Upper lobe of left lung (tissue), 6 donors: ENCODE measurements around the gene PIGQ. TPM values are rescaled to one million over a fixed set of nuclear protein-coding genes. Genes with fewer than 3 reads are reported as not detected.

ENCODE experiments used
- ATAC-seq, 2 donors: fragments of 200-7000 bp; cut with Tn5 transposase; one replicate each; pipeline ENCODE4 v1.9.1; 2022; ENCODE audit warnings: mild to moderate bottlenecking in 2 of 2, moderate library complexity in 2 of 2; ENCODE audit not compliant: low FRiP score in 2 of 2
- DNase-seq, 2 donors: peaks; one replicate each; pipeline ENCODE4 v3.0.0-alpha.2; 2019 to 2020
- H3K27ac ChIP-seq, 4 donors: fragments of 200-600 bp; sonication (generic); one replicate each; pipeline ENCODE4 v1.5.1; 2016 to 2019
- H3K27me3 ChIP-seq, 4 donors: fragments of 200-600 bp; sonication (generic); one replicate each; pipeline ENCODE4 v1.5.1; 2017 to 2019
- H3K36me3 ChIP-seq, 4 donors: fragments of 200-600 bp; sonication (generic); one replicate each; pipeline ENCODE4 v1.5.1; 2016 to 2019
- H3K4me1 ChIP-seq, 4 donors: fragments of 200-600 bp; sonication (generic); one replicate each; pipeline ENCODE4 v1.5.1; 2018 to 2019
- H3K4me3 ChIP-seq, 4 donors: fragments of 200-600 bp; sonication (generic); one replicate each; pipeline ENCODE4 v1.5.1; 2017 to 2019; ENCODE audit warnings: mild to moderate bottlenecking in 2 of 4, moderate library complexity in 1 of 4
- H3K9me3 ChIP-seq, 4 donors: fragments of 200-600 bp; sonication (generic); one replicate each; pipeline ENCODE4 v1.5.1; 2018 to 2019
- EP300 ChIP-seq, 4 donors: sonication (generic); formaldehyde crosslinking; IDR thresholded peaks; one replicate each; pipeline ENCODE4 v1.5.1; 2017; ENCODE audit warnings: antibody characterized with exemption in 4 of 4, control low read depth in 2 of 4
- POLR2A ChIP-seq, 4 donors: fragments of 450-650 bp; IDR thresholded peaks; one replicate each; pipeline ENCODE4 v1.5.1; 2016 to 2017; ENCODE audit warnings: antibody characterized with exemption in 4 of 4, mild to moderate bottlenecking in 2 of 4
- POLR2AphosphoS5 ChIP-seq, 2 donors: sonication (generic); formaldehyde crosslinking; IDR thresholded peaks; one replicate each; pipeline ENCODE4 v1.5.1; 2017; ENCODE audit warnings: antibody characterized with exemption in 2 of 2
- WGBS, 2 donors: methylation state at CpG; one replicate each; pipeline ENCODE4 v1.1.5; 2017 to 2018; 5-methylcytosine and 5-hydroxymethylcytosine counted together
- total RNA-seq, 6 donors: library from RNA; depleted of rRNA in 4 of 6; stranded (reverse); fragments of >200 nt in 4 of 6; gene quantifications; one replicate each; pipeline versions ENCODE4 v1.1.0 to v1.2.1, GENCODE V29; 2016 to 2021
- TF ChIP-seq, protein P1 (sequence below), 6 experiments: fragments of 450-650 bp in 4 of 6; fragments of 200-600 bp in 2 of 6; sonication (generic) in 2 of 6; IDR thresholded peaks; one replicate each; pipeline ENCODE4 v1.5.1; 2016 to 2019; ENCODE audit warnings: antibody characterized with exemption in 6 of 6
- donor health status: DM: no; HTN: no; CAD: no; lungs with moderate emphysema.
- donor health status: DM: no; HTN: yes; CAD: no; lungs with severe emphysema.

Gene PIGQ
- total RNA-seq, 6 donors from 2014 or later, result 42.7 to 153 (median 79.6) TPM

DNA sequence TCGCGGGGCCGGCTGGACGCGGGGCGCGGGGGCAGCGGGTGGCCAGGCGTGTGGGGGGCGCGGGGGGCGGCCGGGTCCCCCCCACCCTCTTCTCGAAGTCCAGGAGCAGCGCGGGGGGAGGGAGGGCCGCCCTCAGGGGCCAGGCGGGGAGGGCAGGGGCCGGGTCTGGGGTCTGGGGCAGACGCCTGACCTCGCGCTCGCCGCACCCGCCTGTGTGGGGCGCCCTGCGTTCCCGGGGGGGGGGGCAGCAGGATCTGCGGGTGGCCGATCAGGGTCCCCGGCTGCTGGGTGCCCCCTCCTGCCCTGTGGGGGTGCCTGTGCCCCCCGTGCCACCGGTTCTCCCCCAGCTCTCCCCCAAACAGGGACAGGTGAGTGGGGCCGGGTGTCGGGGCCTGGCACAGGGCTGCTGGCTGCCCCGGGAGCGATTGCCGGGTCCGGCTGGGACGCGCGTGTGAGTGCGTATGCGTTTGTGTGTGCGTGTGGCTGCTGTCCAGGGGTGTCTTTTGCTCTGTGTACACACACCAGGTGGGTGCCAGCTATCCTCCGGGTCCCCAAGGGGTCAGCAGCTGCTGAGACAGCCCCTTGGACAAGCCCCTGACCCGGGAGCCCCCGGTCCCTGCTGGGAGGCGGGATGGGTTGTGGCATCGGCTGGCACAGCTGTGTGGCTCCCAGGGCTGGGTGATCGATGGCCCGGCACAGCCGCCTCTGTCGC is 8.9 kb upstream of the PIGQ start:
- Histone ChIP-seq H3K4me1 (peaks cover 1 to 27% (median 6%) of the 10 kb centered on the region in 4 donors), H3K4me3 (no peak overlapping the region), H3K9me3 (no peaks in the 10 kb centered on the region), H3K27me3 (peaks cover 1 to 30% (median 14%) of the 10 kb centered on the region in 4 donors), H3K27ac (no peak overlapping the region), H3K36me3 (no peaks in the 10 kb centered on the region)
- no peak for DNase-seq
- ATAC-seq, result no peak
- TF ChIP-seq POLR2A (IDR thresholded peaks at IDR 0.05) (no peak), POLR2AphosphoS5 (IDR thresholded peaks at IDR 0.05) (no peak), EP300 (IDR thresholded peaks at IDR 0.05) (no peak)
- TF ChIP-seq, protein P1, sequence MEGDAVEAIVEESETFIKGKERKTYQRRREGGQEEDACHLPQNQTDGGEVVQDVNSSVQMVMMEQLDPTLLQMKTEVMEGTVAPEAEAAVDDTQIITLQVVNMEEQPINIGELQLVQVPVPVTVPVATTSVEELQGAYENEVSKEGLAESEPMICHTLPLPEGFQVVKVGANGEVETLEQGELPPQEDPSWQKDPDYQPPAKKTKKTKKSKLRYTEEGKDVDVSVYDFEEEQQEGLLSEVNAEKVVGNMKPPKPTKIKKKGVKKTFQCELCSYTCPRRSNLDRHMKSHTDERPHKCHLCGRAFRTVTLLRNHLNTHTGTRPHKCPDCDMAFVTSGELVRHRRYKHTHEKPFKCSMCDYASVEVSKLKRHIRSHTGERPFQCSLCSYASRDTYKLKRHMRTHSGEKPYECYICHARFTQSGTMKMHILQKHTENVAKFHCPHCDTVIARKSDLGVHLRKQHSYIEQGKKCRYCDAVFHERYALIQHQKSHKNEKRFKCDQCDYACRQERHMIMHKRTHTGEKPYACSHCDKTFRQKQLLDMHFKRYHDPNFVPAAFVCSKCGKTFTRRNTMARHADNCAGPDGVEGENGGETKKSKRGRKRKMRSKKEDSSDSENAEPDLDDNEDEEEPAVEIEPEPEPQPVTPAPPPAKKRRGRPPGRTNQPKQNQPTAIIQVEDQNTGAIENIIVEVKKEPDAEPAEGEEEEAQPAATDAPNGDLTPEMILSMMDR (IDR thresholded peaks at IDR 0.05), result no peak
- WGBS, 2 donors, result 24 to 50% methylated on average over 9 to 17 of the region's 54 CpGs

DNA sequence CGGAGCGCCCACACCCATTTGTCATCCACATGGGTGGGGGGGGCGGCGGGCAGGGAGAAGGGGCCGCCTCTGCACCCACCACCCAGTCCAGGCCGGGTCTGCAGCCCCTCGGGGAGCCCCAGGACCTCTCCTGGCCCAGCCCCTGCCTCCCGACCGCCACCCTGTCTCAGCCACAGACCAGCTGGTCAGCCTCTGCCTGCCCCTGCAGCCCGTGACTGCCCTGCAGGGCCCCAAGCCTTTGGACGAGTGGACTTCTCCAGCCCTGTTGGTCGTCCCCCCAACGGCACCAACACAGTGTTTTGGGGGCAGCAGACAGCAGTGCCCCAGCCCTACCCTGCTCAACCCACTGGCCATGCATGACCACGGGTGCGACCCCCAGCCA is 8.4 kb upstream of the PIGQ start:
- Histone ChIP-seq H3K9me3 (no peaks in the 10 kb centered on the region), H3K36me3 (no peaks in the 10 kb centered on the region), H3K27ac (no peak overlapping the region), H3K4me1 (peaks cover 7 to 32% (median 10%) of the 10 kb centered on the region in 4 donors), H3K27me3 (peaks cover 1 to 30% (median 14%) of the 10 kb centered on the region in 4 donors), H3K4me3 (no peak overlapping the region)
- DNase-seq, result no peak
- TF ChIP-seq EP300 (IDR thresholded peaks at IDR 0.05) (no peak), POLR2A (IDR thresholded peaks at IDR 0.05) (no peak), POLR2AphosphoS5 (IDR thresholded peaks at IDR 0.05) (no peak)
- TF ChIP-seq, protein P1 (IDR thresholded peaks at IDR 0.05), result no peak
- ATAC-seq, result no peak
- WGBS, 2 donors, result 69% methylated on average over 11 of the region's 15 CpGs; no CpG with 5 or more reads in 1 of the 2 donors

DNA sequence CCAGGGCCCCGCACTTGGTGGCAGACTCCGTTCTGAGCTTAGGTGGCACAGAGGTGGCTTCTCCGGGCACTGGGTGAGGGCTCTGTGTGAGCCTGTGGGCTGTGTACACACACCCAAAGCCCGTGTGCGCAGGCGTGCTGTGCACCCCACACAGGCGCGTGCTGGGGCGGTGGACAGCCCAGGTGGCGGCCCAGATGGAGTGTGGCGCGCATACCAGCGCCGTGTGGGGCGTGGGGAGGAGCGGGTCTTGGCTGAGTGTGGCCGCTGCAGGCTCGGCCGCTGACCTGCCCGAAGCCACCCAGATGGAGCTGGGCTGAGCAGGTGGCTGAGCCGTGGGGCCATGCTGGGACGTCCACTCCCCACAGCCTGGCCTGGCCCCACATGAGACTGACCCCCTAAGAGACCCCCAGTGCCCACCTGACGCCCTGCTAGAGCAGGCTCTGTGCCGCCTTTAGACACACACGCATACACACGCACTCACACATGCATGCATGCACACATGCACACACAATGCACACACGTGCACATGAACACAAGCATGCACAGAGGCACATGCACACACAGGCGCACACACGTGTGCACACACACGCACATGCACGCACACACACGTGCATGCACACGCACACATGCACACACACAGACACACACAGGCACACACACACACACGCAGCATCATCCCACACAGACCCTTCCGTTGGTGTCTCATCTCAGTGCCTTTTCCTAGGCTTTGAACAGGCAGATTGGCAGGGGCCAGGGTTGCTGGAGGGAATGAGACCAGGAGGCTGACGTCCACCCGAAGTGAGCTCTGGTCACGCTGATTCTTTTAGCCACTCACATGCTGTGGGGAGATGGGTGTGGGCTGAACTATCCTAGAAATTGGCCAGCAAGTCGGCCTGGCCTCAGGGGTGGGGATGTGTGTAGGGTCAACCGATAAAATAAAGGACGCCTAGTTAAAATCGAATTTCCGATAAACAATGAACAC is 7.5 kb upstream of the PIGQ start:
- 80 to 81% methylated on average over 22 to 42 of the region's 43 CpGs for WGBS, 2 donors

DNA sequence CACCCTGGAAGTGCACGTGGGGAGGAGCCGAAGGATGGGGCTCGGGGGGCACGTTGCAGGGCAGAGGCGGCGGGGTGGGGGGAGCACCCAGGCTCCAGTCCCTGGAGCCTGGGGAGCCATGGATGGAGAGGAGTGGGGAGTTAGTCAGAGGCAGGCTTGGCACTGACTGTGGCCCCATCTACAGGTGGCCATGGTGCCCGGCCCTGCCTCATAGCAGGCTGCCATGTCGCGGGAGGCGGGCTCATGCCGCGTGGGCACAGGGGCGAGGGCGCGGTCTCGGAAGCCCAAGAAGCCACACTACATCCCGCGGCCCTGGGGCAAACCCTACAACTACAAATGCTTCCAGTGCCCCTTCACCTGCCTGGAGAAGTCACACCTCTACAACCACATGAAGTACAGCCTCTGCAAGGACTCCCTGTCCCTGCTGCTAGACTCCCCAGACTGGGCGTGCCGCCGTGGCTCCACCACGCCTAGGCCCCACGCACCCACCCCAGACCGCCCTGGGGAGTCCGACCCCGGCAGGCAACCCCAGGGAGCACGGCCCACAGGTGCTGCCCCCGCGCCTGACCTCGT is 6.6 kb upstream of the PIGQ start:
- TF ChIP-seq EP300 (IDR thresholded peaks at IDR 0.05), result no peak
- no peak for TF ChIP-seq POLR2A (IDR thresholded peaks at IDR 0.05)
- TF ChIP-seq, protein P1 (IDR thresholded peaks at IDR 0.05), result no peak
- no peak for TF ChIP-seq POLR2AphosphoS5 (IDR thresholded peaks at IDR 0.05)

More for the DNA sequence above, 7.5 kb upstream of the PIGQ start:
- TF ChIP-seq EP300 (IDR thresholded peaks at IDR 0.05) (no peak), POLR2A (IDR thresholded peaks at IDR 0.05) (no peak), POLR2AphosphoS5 (IDR thresholded peaks at IDR 0.05) (no peak)
- TF ChIP-seq, protein P1 (IDR thresholded peaks at IDR 0.05), result no peak
- H3K9me3 ChIP-seq, result no peaks in the 10 kb centered on the region
- no peak overlapping the region for H3K27ac ChIP-seq
- H3K36me3 ChIP-seq, result no peaks in the 10 kb centered on the region
- H3K4me3 ChIP-seq, result no peak overlapping the region
- no peak for DNase-seq
- peaks cover 14 to 41% (median 18%) of the 10 kb centered on the region in 4 donors for H3K4me1 ChIP-seq
- ATAC-seq, result no peak
- H3K27me3 ChIP-seq, result peaks cover 1 to 30% (median 14%) of the 10 kb centered on the region in 4 donors

More for the DNA sequence above, 6.6 kb upstream of the PIGQ start:
- Histone ChIP-seq H3K4me3 (no peak overlapping the region), H3K36me3 (no peaks in the 10 kb centered on the region), H3K27ac (no peak overlapping the region), H3K9me3 (no peaks in the 10 kb centered on the region), H3K4me1 (peaks cover 19 to 48% (median 25%) of the 10 kb centered on the region in 4 donors), H3K27me3 (peaks cover 1 to 28% (median 14%) of the 10 kb centered on the region in 4 donors)
- WGBS, 2 donors, result 80 to 90% methylated on average over 26 to 28 of the region's 30 CpGs
- DNase-seq (no peak), ATAC-seq (no peak)
